NCI-H524 treated with DMSO at 0.1 percent for 48 hours (cell line): ENCODE data around the gene RPS8.
"Not testable (repeated sequence)": the region's sequence is repeated elsewhere in the genome, so short reads cannot be mapped to it uniquely, and the experiment has no call there.

Source experiments
- DNase-seq: peaks from one replicate; lab custom pipeline; 2025; lab: John Stamatoyannopoulos, UW

RPS8 gene

DNA sequence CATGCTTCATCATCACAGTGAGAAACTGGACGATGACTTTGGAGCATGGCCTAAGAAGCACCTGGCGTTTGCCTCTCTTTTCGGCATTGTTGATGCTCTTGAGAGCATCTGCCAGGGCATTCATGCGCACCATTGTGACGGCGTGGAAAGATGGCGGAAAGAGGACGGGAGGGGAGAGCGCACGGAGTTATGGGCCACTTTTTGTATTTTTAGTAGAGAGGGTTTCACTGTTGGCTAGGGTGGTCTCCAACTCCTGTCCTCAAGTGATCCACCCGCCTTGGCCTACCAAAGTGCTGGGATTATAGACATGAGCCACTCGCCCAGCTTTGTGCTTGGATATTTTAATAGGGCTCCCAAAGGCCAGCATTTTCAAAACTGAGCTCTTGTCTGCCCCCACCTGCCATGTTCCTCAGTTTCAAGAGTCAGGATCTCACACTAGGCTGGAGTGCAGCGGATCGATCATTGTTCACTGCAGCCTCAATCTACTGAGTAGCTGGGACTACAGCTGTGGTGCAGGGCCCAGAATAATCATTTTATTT lies 5.3 kb downstream of the RPS8 start:
- no peak for DNase-seq

DNA sequence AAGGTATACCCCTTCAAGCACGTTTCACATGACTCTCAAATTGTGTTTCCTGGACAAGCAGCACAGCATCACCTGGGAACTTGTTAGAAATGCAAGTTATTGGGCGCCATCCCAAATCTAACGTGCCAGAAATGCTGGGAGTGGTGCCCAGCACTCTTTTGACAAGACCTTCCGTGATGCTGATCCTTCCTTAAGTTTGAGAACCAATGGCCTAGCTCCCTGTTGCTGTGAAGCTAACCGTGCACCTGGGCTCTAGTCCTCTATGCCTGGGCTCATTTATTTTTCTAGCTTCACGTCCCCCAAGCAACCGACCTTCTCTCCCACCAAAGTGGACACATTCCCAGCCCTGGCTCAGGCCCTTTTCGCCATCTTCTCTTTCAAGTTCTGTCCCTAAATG lies 8.4 kb downstream of the RPS8 start:
- DNase-seq = no peak

DNA sequence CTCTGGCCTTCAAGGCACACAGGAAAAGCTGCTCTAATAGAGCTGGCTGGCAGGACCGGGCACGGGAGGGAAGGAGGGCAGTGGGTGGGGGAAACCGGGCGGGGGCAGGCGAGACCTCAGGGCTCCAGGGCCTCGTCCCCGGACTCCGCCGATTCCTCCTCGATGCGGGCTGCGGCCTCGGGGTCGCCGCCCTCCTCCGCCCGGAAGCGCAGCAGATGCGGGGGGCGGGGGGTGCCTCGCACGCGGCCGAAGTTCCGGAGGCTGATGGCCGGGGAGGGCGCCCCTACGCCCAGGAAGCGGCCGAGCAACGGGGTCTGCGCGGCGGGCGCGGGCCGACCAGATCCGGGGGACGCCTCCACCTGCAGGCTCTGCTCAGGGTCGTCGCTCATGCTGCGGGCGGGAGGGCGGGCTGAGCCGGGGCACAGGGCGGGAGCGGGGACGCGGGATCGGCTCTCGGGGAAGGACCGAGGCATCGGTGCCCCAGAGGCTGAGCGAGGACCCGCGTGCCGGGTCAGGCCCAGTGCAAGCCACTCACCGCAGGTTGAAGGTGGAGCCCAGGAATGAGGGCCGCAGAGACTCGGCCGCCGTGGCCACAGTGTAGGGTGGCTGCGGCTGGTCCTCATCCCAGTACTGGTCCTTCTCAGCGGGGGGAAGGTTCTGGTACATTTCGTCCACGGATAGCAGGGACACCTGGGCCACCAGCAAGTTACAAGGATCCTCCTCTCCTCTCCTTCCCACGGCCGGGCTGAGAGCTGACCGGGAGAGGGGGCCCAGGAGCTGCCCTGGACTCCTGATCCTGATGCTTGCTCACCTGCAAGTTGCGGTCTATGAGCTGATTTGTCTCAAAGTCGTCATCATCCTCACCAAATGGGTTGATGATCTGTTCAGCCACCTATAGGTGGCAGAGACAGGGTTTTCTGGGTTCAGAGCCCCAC lies 9.0 kb downstream of the RPS8 start:
- DNase-seq = no peak

DNA sequence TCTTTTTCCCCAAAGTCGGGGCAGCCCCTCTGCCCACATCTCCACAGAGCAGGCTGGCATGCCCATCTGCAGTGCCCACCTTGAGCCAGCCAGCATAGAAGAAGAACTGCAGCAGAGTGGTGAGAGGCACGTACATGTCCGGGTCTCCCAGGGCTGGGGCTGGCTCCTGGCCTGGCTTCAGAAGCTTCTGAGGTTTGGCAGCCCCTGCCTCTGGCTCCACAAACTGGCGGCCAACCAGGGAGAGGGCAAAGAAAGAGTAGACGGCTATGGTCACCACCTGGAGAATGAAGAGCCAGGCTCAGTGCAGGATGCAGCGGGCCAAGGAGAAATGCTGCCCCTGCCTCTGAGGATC lies 9.7 kb downstream of the RPS8 start:
- DNase-seq = no peak

DNA sequence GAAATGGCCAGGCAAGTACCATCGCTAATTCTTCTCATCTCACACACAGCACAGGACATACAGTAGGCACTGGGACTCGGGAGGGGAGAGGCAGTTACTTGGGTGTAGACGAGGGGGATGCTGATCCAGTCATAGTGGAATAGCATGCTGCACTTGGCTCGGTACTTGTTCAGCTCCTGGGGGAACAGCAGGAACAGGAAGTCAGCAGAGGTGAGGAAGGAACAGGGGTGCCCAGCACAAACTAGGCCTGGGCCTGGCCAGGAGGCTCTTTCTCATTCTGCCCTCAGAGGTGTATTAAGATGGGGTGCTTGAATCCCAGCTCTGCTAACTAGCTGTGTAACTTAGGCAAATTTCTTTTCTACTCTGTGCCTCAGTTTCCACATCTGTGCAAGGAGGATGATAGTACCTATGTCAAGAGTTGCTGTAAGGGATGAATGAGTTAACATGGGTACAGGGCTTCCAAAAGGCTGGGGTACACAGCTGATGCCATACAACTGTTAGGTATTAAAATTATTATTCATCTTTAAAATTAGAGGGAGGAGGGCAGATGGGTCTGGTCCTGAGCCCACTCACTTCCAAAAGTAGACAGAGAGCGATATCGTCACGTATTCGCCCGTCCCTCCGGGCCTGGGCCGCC lies 10.3 kb downstream of the RPS8 start:
- DNase-seq = no peak

DNA sequence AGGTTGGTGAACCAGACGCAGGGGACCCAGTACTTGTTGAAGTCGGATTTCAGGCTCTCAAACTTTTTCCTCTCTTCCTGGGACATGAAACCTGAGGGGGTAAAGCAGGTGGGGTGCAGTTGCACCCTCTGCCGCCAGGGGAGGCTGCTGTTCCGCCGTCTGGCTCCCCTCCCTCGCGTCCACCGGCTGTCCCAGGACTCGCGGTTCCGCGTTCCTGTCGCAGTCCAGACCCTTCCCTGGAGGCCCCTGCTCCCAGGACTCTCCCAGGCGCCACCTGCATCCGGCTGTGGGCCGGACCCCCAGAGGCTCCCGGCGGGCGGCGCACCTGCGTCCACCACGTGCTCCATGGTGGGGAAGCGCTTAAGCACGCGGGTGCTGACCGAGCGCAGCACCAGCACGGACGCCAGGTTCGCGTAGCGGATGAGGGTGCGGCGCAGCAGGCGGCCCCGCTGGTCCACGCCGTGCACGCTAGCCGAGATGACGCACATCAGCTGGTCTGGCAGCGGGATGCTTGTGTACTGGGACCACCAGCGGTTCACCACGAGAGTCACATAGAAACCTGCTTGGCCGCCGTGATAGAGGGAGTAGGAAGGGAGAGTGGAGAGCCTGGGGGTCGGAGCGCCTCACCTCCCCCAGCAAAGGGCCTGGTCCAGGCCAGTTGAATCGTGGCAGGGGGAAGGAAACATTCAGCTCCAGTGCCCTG lies 10.9 kb downstream of the RPS8 start:
- no peak for DNase-seq

DNA sequence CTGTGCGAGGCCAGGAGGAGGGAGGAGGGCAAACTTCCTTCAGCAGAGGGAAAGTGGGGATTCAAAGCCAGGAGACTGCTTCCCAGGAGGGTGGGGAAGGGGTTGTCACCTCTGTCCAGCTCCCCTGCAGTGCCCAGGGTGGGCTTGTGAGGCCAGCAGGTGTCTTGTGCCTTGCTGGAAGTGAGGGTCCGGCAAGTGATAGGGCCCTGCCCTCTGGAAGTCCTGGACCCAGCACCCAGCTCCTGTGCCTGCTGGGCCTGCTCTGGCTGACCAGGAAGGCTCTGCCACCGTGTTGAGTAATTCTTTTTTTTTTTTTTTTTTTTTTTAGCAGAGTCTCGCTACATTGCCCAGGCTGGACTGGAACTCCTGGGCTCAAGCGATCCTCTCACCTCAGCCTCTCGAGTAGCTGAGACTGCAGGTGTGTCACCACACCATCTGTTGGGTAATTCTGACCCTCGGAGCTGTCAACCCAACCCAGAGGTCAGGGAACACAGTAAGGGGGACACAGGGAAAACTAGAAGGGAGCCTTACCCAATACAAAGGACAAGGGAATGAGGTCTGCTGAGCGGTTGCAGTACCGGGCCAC lies 11.6 kb downstream of the RPS8 start:
- DNase-seq = no peak

DNA sequence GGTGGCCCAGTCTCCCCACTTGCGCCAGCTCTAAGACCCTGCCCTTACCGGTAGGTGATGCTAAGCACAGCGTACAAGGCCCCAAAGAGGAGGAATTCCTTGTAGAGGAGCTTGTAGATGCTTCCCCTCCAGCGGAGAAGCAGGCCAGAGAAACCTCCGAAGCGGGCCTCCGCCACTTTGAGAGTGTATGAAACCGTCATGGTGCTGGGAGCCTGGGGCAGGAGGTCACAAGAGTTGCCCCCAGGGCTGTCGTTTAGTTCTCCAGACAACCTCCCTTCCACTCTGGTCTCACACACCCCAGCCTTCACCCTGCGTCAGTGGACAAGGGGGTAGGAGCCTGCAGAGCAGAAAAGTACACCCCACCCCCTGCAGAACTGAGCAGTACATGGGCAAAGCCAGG lies 12.2 kb downstream of the RPS8 start:
- no peak for DNase-seq

DNA sequence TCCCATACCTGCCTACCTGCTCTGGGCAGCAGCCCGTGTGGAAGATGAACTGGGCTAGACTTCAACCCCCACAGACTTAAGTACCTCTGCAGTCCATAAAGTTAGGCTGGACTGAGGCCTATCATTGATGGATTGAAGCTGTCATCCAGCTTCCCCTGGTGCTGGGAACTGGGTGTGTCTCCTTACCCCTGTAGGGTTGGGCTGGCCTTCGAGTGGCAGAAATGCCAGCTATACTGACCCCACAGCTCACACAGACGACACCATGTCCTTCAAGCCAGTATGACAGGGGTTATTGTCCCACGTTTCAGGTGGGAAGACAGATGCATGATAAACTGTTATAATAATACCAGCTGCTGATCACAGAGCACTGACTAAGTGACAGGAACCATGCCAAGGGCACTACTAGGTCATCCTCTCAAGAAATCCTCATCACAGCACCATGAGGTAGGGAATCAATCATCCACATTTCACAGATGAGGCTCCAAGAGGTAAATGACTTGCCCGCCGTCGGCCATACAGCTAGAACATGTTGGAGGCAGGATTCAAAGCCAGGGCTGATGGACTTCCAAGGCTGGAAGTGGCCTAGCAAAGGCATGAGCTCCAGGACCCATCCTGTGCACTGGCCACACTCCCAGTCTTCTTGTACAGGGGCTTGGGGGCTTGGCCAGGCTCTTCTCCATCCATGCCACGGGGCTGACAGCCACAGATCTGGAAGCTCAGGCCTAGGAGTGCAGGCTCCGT lies 12.9 kb downstream of the RPS8 start, which contains the start of gene BEST4:
BEST4 (minus strand) TSS at position 51 of the 741 bp plus-strand sequence. CDS start 465 bp downstream, outside the sequence.
- DNase-seq = no peak

DNA sequence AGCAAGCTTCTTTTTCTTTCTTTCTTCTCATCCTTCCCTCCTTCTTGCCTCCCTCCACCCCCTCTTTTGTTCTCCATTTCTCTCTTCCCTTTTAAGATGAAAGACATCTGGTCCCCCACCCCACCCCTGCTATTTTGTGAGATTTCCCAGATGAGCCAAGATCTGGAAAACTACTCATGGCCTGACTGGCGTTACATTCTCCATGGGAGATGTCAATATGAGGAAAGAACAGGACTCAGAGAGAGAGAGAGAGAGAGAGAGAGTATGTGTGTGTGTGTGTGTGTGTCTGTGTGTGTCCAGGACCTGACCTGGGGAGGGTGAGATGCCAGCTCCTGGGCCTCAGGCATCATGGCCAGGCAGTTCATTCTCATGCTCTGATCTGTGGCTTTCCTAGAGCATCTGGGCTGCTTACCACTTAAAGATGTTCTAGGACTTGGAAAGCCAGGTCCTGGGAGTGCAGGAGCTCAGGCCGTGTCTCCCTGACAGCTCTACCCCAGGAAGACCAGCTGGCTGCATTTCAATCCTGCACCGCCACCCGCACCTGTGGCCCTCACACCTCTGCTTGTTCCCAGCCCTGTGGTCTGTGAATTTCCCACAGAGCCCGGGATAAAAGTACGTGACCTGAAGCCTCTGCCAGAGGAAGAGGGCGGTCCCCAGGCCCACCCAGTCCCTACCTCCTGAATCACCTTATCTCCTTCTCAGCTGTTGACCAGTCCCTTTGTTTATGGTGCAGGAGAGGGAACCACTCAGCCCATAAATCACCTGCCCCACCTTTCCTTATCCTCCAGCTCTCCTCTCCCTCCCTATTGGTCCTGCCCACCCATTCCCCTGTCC lies 15.8 kb downstream of the RPS8 start:
- no peak for DNase-seq

DNA sequence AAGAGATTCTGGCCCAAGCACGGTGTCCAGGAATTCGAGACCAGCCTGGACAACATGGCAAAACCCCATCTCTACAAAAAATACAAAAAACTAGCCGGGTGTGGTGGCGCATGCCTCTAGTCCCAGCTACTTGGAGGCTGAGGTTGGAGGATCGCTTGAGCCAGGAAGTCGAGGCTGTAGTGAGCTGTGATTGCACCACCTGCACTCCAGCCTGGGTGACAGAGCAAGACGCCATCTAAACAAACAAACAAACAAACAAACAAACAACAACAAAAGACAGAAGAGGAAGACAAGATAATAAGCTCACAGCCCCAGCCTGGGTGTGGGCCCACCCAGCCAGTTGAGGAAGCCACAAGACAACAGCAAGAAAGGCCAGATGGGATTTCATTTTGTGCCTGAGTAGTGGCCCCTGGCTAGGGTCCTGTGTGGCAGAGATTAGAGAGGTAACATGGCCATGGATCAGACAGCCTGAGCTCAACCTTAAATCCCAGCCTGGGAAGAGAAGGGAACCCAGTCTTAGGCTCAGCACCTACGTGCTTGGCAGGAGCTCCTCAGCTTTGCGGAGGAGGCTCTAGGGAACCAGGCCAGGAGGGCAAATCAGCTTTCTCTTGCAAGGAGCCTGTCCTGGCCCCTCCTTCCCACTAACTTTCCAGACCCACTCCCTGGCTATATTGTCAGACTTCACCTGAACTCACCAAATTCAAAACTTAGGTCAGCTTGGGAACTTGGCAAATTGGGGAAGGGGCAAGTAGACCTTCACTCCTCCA lies 17.6 kb downstream of the RPS8 start:
- DNase-seq = no peak

DNA sequence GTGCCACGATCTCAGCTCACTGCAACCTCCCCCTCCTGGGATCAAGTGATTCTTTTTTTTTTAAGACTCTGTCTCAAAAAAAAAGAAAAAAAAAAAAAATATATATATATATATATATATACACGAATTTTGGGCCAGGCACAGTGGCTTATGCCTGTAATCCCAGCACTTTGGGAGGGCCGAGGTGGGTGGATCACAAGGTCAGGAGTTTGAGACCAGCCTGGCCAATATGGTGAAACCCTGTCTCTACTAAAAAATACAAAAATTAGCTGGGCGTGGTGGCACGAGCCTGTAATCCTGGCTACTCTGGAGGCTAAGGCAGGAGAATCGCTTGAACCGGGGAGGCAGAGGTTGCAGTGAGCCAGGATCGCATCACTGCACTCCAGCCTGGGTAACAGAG lies 22.5 kb downstream of the RPS8 start:
- DNase-seq = not testable (repeated sequence)

DNA sequence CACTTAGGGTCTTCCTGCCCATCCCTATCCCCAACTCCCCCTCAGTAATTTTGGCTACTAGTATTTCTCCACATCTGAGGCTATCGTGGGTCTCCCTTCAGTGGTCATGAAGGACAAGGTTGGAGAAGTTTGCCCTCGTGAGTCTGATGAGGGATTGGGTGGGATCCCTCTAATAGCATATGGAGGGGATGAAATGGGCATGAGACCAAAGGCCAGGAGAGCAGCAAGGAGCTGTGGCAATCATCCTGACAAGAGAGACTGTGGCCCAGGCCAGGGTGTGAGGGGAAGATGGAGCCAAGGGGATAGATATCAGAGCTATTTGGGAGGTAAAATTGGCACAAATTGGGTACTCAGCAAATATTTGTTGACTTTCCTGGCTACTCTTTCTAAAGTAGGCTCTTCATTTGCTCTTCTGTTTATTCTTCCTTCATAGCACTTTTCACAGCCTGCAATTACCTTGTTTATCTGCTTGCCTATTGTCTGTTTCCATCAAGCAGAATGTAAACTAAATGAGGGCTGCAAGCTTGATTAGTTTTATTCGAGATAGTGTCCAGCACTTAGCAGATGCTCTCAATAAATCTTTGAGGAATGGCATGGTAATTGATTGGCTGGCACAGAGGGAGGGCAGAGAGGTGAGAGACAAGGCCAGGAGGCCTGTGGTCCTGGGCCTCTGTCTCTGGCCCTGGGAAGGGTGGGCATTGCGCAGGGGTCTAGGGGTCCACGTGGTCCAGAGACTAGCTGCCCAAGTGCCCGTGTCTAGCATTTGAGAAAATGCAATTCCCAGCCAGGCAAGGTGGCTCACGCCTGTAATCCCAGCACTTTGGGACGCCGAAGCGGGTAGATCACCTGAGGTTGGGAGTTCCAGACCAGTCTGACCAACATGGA lies 23.4 kb downstream of the RPS8 start:
- no peak for DNase-seq

DNA sequence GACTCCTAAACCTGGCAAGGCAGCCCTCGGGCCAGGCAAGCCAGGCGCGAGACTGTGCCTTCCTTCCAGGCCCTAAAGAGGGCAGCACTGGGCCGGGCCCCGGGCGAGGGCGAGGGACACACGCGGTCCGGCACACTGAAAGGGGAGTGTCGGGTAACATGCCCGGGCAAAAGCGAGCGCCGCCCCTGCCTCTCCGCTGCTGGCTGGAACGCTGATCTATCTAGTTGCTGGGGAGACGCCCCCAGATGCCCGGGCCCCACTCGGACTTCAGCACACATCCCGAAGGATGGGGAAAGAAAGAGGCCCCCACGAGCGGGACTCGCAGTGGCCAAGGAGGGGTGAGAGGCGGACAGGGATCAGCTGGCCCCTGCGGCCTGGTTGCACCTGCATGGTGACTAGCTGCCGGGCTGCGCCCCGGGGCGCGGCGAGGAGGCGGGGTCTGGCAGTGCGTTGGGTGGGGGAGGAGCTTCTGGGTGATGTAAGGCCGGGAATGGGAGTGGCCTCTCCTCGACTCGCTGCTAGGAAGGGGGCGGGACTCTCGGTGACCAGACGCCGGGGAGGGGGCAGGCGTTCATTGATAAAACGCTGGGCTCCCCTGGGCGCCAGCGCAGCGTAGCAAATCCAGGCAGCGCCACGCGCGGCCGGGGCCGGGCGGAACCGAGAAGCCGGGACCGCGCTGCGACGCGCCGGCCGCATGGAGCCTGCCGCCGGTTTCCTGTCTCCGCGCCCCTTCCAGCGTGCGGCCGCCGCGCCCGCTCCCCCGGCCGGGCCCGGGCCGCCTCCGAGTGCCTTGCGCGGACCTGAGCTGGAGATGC lies 24.6 kb downstream of the RPS8 start, which contains the start of gene PLK3:
PLK3 (plus strand) TSS at position 608 of the 815 bp plus-strand sequence; CDS start at position 695, 87 bp downstream.
- peak; percentile 81 for DNase-seq

DNA sequence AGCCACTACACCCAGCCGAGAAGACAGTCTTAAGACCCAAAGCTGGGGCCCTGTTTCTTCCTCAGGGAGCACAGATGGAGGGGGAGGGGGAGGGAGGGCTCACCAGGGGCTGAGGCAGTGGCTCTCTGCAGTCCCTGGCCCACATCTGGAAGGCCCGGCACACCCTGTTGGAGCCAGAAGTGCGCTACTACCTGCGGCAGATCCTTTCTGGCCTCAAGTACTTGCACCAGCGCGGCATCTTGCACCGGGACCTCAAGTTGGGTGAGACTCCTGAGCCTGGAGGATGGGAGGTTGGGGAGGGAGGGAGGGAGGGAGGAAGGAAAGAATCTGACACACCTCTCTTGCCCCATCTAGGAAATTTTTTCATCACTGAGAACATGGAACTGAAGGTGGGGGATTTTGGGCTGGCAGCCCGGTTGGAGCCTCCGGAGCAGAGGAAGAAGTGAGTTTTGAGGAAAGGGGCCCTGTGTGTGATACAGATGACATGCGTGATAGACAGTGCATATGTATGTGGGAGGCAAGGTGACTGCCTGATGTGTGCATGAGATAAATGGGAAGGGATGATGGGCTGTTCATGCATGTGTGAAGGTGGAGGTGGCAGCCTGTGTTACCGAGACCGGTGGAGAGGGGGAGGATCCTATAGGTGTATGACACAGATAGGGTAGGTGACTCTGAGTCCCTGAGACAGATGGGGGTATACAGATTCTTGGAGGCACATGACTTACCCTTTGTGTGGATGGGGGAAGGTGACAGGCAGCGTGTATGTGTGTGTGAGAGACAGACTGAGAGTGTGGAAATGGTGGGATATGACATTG lies 26.4 kb downstream of the RPS8 start:
- no peak for DNase-seq

DNA sequence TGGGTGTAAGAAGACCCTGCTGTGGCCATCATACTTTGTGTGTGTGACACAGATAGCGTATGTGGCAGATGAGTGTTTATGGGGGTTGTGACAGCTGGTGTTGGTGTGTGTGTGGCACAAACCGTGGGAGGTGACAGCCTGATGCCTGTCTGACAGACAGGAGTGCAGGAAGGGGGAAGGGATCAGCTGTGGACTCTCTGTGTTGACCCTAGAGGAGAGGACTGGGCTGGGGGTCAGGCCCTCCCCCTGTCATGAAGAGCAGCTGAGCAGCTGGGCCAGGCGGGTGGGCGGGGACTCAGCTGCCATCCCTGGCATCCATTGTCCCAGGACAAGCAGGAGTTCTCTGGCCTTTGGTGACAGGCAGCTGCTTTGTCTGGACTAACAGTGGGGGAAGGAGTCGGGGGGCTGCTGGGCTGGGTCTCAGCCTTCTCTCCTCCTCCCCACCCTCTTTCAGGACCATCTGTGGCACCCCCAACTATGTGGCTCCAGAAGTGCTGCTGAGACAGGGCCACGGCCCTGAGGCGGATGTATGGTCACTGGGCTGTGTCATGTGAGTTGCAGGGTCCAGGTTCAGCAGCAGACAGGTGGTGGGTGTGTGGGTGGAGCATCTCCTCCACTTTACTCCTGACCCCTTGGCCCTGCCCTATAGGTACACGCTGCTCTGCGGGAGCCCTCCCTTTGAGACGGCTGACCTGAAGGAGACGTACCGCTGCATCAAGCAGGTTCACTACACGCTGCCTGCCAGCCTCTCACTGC lies 27.1 kb downstream of the RPS8 start:
- no peak for DNase-seq
